ENCODE data around the gene PRRX2.
A peak's percentile ranks its signal among the peaks of the same experiment; 100 is the strongest.
"Not testable (repeated sequence)": the region's sequence is repeated elsewhere in the genome, so short reads cannot be mapped to it uniquely, and the experiment has no call there.

Gene PRRX2

DNA sequence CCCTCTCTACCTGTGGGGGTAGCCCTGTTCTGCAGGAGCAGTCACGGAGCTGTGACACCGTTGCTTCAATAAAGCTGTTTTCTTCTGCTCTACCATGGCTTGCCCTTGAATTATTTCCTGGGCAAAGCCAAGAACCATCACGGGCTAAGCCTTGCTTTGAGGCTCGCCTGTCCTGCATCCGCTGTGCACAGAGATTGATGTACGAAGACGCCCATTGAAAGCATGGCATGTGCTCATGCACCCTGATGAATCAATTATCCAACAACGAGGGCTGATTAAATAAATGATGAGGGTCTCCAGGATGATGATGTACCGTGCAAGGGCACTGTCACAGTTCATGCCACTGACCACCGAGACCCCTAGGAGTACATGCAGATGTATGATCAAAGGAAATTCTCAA, 66.7 kb downstream of the PRRX2 start:
- no peak for DNase-seq (ENCODE audit: low read depth in 2 of 2)

- DNase-seq (ENCODE audit: low read depth in 2 of 2), result no peak
Observed at GRCh38 chr9:129732946-129733631, 67.6 kb downstream of the PRRX2 start.

- DNase-seq (ENCODE audit: low read depth in 2 of 2), result no peak
Observed at GRCh38 chr9:129733632-129733953, 68.1 kb downstream of the PRRX2 start.

DNA sequence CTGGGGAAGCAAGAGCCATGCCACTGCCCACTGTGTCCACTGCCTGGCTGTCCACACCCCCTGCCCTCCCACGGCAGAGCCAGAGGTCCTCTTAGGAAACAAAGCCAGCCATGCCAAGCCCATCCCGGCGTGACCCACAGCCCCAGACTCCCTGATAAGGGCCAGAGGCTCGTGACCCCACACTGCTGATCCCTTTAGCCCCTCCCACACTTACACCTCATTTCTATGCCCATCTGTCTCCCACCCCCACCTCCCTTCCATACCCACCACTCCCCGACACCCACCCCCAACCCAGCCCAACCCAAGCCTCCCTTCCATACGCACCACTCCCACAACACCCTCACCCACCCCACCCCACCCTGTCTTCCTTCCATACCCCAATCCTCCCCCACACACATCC, 70.1 kb downstream of the PRRX2 start:
- no peak for DNase-seq (ENCODE audit: low read depth in 2 of 2)

GRCh38 chr9:129736334-129736733, 70.9 kb downstream of the PRRX2 start:
- no peak for DNase-seq (ENCODE audit: low read depth in 2 of 2)

DNA sequence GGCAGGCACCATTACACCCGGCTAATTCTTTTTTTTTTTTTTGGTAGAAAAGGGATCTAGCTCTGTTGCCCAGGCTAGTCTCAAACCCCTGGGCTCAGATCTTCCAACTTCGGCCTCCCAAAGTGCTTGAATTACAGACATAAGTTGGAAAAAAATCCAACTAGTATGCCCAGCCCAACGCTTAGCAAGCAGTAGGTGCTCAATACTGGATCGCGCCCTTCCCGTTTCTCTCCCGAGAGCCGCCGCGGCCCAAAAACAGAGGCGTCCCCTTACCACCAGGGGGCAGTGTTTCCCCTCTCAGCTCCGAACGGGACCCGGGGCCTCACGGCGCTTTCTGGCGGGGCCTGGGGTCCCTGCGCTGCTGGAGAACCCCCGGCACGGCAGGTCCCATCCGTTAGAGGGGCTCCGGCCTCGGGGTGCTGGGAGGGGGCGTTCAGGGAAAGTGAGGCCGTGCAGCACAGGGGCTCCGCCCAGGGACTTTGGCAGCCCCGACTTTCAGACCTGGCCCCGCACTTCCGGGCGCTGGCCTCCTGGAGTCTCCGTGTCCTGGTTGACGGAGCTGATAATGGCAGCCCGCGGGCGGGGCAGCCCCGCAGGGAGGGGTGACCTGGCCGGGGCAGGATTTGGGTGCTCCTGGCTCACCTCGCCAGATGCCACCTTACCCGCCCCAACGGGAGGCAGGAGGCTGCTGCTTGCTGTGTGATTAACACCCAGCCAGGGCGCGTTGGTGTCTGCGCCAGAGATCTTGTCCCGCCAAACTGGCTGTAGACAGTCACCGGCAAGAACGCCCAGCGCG, 72.2 kb downstream of the PRRX2 start:
- peak; percentile 85 to 86 for DNase-seq (ENCODE audit: low read depth in 2 of 2)

GRCh38 chr9:129739432-129739831, 74.0 kb downstream of the PRRX2 start:
- DNase-seq (ENCODE audit: low read depth in 2 of 2), result no peak

- DNase-seq (ENCODE audit: low read depth in 2 of 2), result no peak
Observed at GRCh38 chr9:129740174-129740573, 74.7 kb downstream of the PRRX2 start.

- DNase-seq (ENCODE audit: low read depth in 2 of 2), result no peak
Observed at GRCh38 chr9:129740666-129741464, 75.4 kb downstream of the PRRX2 start.

GRCh38 chr9:129745200-129745599, 79.8 kb downstream of the PRRX2 start:
- DNase-seq (ENCODE audit: low read depth in 2 of 2), result no peak

GRCh38 chr9:129746092-129746777, 80.8 kb downstream of the PRRX2 start:
- DNase-seq (ENCODE audit: low read depth in 2 of 2), result no peak

DNA sequence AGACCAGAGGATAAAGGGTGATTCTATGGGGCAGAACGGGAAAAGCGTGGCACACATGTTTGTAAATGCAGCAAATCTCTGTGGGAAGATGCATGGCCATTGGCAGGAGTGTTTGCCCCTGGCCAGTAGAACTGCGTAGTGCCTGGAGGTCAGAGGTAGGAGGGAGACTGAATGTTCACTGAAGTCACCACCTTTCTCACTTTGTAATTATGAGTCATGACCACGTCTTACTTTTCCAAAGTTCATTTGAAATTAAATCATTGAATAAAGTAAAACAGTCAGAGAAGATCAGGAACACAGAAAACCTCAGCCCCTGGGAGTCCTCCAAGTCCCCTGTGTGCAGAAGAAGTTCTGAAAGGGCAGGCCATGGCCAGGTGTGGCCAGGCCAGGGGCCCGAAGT, 82.8 kb downstream of the PRRX2 start:
- no peak for DNase-seq (ENCODE audit: low read depth in 2 of 2)

- not testable (repeated sequence) for DNase-seq (ENCODE audit: low read depth in 2 of 2)
Observed at GRCh38 chr9:129749052-129749451, 83.6 kb downstream of the PRRX2 start.

DNA sequence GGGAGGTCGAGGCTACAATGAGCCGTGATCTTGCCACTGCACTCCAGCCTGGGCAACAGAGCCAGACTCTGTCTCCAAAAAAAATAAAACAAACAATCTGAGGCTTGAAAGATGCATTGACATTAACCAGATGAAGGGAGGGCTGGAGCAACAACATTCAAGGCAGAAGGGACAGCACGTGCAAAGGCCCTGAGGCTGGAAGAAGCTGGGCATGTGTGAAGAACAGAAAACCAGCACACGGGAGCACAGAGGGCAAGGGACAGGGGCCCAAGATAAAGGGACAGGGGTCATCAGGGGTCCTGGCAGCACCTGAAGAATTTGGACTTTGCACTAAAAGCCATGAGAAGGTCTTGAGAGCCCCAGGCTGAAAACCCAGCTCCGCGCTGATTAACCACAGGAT, 84.1 kb downstream of the PRRX2 start:
- no peak for DNase-seq (ENCODE audit: low read depth in 2 of 2)

- no peak for DNase-seq (ENCODE audit: low read depth in 2 of 2)
Observed at GRCh38 chr9:129750013-129750638, 84.7 kb downstream of the PRRX2 start.

DNA sequence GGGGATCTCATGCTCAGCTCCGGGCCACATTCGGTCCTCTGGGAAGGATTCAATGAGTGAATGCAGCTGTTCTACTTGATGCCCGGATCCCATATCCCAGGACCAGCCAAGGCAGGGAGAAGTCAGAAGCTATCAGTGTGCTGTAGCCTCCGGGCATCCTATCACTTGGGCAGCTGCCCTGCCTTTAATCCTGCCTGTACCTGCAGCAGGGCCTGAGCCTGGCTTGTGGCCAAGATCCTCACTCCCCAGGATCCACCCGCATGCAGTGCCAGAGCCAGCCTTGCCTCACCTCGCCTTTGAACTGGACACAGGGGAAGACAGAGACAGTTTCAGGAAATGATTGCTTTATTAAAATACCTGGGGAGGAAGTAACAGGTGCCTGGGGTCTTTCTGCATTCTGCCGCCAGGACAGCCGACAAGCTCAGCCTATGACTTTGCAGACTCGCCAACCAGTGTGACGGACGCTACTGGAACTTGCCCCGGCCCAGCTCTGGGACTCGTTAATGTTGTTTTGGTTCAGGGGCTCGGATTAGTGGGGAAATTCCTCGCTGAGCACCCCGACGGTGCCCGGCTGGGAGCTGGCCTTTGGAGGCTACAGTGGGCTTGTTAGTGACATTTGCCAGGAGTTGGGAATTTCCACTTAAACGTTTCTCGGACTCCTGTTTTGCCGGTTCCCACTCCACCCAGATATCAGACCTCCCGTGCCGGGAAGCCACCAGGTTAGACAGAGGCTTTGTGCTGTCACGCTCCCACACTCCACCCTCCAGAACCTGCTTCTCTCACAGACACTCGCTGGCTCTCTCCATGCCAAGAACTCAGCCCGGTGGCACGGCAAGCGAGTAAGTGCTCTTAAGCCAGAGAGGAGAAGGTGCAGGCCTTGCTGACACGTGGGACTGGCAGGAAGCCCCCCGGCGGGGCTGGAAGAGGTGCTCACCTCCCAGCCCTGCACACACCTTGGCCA, 86.7 kb downstream of the PRRX2 start:
- DNase-seq (ENCODE audit: low read depth in 2 of 2), result no peak

GRCh38 chr9:129752900-129753729, 87.7 kb downstream of the PRRX2 start, which contains the start of gene PTGES:
PTGES (minus strand) TSS chr9:129753042; CDS start chr9:129753012, 30 bp downstream.
- peak; percentile 27 to 39 for DNase-seq (ENCODE audit: low read depth in 2 of 2)

GRCh38 chr9:129755151-129755550, 89.7 kb downstream of the PRRX2 start:
- DNase-seq (ENCODE audit: low read depth in 2 of 2), result no peak

DNA sequence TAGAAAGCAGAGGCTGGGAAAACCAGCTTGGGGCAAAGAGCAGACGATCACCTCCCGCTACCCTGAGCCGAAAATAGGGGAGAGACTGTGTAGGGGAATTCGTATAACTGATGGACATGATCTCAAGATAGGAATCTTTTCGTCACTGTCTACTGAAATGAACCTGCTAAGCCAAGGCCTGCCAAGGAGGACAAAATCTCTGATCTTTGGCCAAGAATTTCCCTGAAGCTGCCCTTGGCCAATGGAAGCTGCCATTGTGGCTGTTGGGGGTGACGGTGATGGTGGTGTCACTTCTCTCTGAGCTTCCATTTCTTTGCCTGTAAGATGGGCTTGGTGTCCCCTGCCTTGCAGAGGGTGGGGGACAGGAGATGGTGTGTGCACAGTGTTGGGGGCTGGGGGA, 90.7 kb downstream of the PRRX2 start:
- DNase-seq (ENCODE audit: low read depth in 2 of 2), result no peak
